Right atrium auricular region (tissue), 2 donors: Measurements from ENCODE around the gene CLCA2. TPM values are rescaled to one million over a fixed set of nuclear protein-coding genes. Genes with fewer than 3 reads are reported as not detected.

Source experiments
- DNase-seq: peaks from one replicate; pipeline ENCODE4 v3.0.0-alpha.2; 2019; ENCODE audit warnings: low spot score
- H3K27ac ChIP-seq, 2 donors: fragments of 200-600 bp; sonication (generic); 1 replicate in 1 of 2; 2 replicates in 1 of 2; pipeline ENCODE4 v1.5.1; 2016 to 2019
- H3K27me3 ChIP-seq, 2 donors: fragments of 200-600 bp; sonication (generic); one replicate each; pipeline versions ENCODE4 v1.5.1 to v1.6.0; 2017 to 2019
- H3K36me3 ChIP-seq: fragments of 200-600 bp; sonication (generic); one replicate; pipeline ENCODE4 v1.5.1; 2016
- H3K4me1 ChIP-seq, 2 donors: fragments of 200-600 bp; sonication (generic); one replicate each; pipeline versions ENCODE4 v1.5.1 to v1.6.0; 2017 to 2019
- H3K4me3 ChIP-seq, 2 donors: fragments of 200-600 bp; sonication (generic); 1 replicate in 1 of 2; 2 replicates in 1 of 2; pipeline ENCODE4 v1.5.1; 2017 to 2019; ENCODE audit warnings: mild to moderate bottlenecking in 1 of 2, moderate library complexity in 1 of 2
- H3K9me3 ChIP-seq, 2 donors: fragments of 200-600 bp; sonication (generic); one replicate each; pipeline ENCODE4 v1.5.1; 2019
- total RNA-seq, 2 donors: library from RNA; depleted of rRNA; stranded (reverse); fragments of >200 nt; gene quantifications; one replicate each; pipeline ENCODE4 v1.1.0, GENCODE V29; 2016
- TF ChIP-seq, protein P1 (sequence below), 2 donors: fragments of 200-600 bp; sonication (generic); IDR thresholded peaks; one replicate each; pipeline ENCODE4 v1.5.1; 2019; ENCODE audit warnings: antibody characterized with exemption in 2 of 2

Gene CLCA2
- total RNA-seq, 2 donors from 2014 or later = not detected

DNA sequence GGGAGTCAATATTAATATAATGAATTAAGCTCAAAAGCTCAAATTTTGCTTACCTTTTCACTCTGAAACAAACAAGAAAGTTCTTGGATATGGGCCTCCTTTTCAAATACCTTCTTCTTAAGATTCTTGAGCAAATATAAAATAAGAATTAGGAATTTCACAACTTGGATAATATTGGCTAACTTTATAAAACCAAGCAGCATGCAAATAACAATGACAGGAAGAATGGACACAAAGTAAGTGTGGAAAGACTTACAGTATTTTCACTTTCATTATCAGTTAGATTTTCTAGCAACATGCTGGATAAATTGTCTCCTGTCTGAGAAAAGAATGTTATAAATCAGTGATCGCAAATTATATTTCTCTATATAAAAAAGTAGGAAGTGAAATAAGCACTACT lies 41.1 kb upstream of the CLCA2 start:
- Histone ChIP-seq H3K27ac (peak overlapping the region in 1 of 2 donors; percentile 17), H3K36me3 (no peaks in the 10 kb centered on the region), H3K9me3 (no peaks in the 10 kb centered on the region), H3K27me3 (no peaks in the 10 kb centered on the region), H3K4me3 (no peak overlapping the region), H3K4me1 (peaks cover 0 to 5% of the 10 kb centered on the region in 2 donors)
- TF ChIP-seq, protein P1, sequence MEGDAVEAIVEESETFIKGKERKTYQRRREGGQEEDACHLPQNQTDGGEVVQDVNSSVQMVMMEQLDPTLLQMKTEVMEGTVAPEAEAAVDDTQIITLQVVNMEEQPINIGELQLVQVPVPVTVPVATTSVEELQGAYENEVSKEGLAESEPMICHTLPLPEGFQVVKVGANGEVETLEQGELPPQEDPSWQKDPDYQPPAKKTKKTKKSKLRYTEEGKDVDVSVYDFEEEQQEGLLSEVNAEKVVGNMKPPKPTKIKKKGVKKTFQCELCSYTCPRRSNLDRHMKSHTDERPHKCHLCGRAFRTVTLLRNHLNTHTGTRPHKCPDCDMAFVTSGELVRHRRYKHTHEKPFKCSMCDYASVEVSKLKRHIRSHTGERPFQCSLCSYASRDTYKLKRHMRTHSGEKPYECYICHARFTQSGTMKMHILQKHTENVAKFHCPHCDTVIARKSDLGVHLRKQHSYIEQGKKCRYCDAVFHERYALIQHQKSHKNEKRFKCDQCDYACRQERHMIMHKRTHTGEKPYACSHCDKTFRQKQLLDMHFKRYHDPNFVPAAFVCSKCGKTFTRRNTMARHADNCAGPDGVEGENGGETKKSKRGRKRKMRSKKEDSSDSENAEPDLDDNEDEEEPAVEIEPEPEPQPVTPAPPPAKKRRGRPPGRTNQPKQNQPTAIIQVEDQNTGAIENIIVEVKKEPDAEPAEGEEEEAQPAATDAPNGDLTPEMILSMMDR (IDR thresholded peaks at IDR 0.05) = no peak
- no peak for DNase-seq

DNA sequence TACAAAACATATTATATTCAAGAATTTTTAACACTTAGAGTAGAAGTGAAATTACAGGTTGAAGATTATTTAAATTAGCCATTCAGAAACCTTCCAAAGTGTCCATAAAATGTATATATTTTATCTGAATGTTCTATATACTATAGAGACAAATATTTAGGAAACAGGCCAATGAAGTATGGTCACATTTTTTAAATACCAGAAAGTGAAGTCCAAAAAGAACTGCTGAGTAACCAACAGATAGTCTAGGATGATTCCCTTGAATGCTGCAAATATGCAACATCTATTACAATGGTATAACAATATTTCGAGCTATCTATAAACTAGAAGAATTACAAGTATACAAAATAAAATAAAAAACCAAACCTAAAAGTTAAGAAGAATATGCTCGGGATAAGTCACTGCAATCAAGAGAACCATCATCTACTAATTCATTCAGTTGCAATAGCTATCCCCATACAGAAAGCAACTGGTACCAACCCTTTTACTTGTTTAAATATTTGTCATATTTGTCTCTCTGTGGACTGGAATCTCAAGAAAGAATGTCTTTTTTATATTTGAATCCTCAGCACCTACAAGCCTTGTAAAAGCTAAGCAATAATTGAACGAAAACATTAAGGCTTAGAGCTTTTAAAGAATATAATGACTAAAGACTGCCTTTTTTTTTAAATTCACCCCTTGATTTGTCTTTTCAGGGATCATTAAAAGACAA lies 35.9 kb upstream of the CLCA2 start:
- no peak for DNase-seq
- Histone ChIP-seq H3K4me1 (no peaks in the 10 kb centered on the region), H3K27me3 (no peaks in the 10 kb centered on the region), H3K9me3 (no peaks in the 10 kb centered on the region), H3K36me3 (no peaks in the 10 kb centered on the region), H3K27ac (no peak overlapping the region), H3K4me3 (no peak overlapping the region)
- TF ChIP-seq, protein P1 (IDR thresholded peaks at IDR 0.05) = no peak

- Histone ChIP-seq H3K27me3 (no peaks in the 10 kb centered on the region), H3K27ac (no peak overlapping the region), H3K4me3 (no peak overlapping the region), H3K9me3 (no peaks in the 10 kb centered on the region), H3K4me1 (no peaks in the 10 kb centered on the region), H3K36me3 (no peaks in the 10 kb centered on the region)
- TF ChIP-seq, protein P1 (IDR thresholded peaks at IDR 0.05) = no peak
- no peak for DNase-seq
Observed at GRCh38 chr1:86388777-86389176, 35.2 kb upstream of the CLCA2 start.

GRCh38 chr1:86389307-86389706 lies 34.7 kb upstream of the CLCA2 start:
- DNase-seq = no peak
- H3K27ac ChIP-seq = no peak overlapping the region
- no peaks in the 10 kb centered on the region for H3K4me1 ChIP-seq
- no peaks in the 10 kb centered on the region for H3K9me3 ChIP-seq
- H3K4me3 ChIP-seq = no peak overlapping the region
- no peaks in the 10 kb centered on the region for H3K27me3 ChIP-seq
- TF ChIP-seq, protein P1 (IDR thresholded peaks at IDR 0.05) = no peak
- no peaks in the 10 kb centered on the region for H3K36me3 ChIP-seq

DNA sequence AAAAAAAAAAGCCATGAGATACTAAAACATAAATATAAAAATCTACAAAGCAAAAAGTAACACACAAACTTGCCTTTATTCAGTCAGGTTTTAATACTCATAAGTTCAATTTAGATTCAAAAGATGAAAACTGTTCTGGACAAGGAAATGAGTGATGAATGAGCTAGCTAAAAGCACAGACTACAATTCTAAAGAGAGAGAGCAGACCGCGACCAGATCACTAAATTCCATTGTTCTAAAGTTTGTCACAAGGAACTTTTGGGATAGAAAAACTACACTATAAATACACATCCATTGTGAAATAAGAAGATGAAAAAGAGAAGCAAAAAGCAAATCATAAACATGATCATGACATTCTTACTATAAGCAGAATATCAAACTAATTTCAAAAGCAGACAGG lies 29.6 kb upstream of the CLCA2 start:
- Histone ChIP-seq H3K27me3 (no peaks in the 10 kb centered on the region), H3K4me3 (no peak overlapping the region), H3K4me1 (peaks cover 0 to 19% of the 10 kb centered on the region in 2 donors), H3K27ac (no peak overlapping the region), H3K36me3 (no peaks in the 10 kb centered on the region), H3K9me3 (no peaks in the 10 kb centered on the region)
- no peak for DNase-seq
- TF ChIP-seq, protein P1 (IDR thresholded peaks at IDR 0.05) = no peak
